PC-9 (cell line): ENCODE results near the gene PTH1R.

ENCODE experiments used
- EZH2 ChIP-seq: fragments of 200-600 bp; sonication (generic); IDR thresholded peaks from 2 replicates; pipeline ENCODE4 v1.8.0; 2017; ENCODE audit warnings: antibody characterized with exemption, low read depth
- TF ChIP-seq, protein P1 (sequence below): fragments of 200-600 bp; sonication (generic); conservative IDR thresholded peaks from 2 replicates; pipeline ENCODE4 v1.6.1; 2017; ENCODE audit warnings: mixed run types, antibody characterized with exemption, mild to moderate bottlenecking, moderate library complexity

DNA sequence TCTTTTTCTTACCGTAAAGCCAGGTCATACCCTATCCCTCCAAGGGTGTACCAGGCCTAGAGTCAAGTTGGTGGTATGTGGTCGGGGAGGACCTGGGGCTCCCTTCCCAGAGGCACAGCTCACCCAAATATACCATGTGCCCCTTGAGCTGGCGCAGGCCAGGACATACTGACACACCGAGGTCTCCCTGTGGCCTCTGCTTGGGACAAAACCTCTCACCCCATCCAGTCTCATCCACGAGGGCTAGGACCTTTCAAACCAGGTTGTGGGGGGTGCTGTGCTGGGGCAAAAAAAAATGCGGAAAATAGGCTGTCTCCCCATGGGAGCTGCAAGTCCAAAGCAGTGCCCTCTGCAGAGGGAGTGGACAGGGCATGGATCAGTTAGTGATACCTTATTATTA is 22.8 kb downstream of the PTH1R start:
- TF ChIP-seq EZH2: no peak
- TF ChIP-seq, protein P1, sequence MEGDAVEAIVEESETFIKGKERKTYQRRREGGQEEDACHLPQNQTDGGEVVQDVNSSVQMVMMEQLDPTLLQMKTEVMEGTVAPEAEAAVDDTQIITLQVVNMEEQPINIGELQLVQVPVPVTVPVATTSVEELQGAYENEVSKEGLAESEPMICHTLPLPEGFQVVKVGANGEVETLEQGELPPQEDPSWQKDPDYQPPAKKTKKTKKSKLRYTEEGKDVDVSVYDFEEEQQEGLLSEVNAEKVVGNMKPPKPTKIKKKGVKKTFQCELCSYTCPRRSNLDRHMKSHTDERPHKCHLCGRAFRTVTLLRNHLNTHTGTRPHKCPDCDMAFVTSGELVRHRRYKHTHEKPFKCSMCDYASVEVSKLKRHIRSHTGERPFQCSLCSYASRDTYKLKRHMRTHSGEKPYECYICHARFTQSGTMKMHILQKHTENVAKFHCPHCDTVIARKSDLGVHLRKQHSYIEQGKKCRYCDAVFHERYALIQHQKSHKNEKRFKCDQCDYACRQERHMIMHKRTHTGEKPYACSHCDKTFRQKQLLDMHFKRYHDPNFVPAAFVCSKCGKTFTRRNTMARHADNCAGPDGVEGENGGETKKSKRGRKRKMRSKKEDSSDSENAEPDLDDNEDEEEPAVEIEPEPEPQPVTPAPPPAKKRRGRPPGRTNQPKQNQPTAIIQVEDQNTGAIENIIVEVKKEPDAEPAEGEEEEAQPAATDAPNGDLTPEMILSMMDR: no peak
